ENCODE data around the gene CNTF.

The CNTF gene

DNA sequence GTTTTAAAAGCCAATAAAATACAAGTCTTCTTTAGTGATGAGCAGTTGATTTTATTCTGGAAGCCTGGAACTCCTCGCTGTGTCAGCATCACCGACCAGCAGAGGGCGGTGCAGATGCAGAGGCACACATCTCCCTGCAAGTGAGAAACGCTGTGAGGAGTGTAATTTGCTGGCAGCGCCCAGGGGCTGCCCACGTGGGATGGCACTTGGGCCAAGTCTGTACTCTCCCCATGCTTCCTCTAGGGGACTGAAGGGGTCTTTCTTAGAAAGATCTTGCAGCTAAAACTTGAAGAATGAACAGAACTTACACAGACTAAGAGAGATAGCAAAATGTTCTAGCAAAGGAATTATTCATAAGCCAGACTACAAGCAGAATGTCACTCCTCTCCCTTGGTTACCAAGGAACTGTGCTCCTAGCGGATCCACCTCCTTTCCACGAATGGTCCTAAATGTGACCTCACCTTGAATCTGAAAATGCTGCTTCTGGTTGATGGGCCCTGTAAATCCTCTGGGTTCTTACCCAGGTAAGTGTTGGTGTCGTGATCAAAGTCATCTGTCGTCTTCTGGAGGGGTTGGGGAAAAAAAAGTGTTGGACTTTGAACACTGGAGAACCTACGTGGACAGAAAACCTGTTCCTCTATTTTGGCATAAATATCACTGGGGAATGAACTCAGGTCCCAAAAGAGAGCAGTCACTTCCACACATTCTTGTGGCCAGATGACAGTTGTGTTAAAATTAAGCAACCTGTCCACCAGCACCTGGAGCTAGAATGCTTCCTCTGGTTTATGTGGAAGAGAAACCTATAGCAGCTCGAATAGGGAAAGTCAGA is 31.8 kb downstream of the CNTF start:
- Histone ChIP-seq H3K36me3 (ENCODE audit: control insufficient read depth in 2 of 2, insufficient read depth in 2 of 2, low read length in 2 of 2) (no peaks in the 10 kb centered on the region), H3K4me1 (ENCODE audit: control insufficient read depth in 2 of 2, insufficient read depth in 2 of 2, low read length in 2 of 2) (no peaks in the 10 kb centered on the region), H3K27ac (ENCODE audit: low read depth in 2 of 2, low read length in 2 of 2) (no peak overlapping the region), H3K9me3 (ENCODE audit: control insufficient read depth in 2 of 2, low read length in 2 of 2) (no peaks in the 10 kb centered on the region), H3K27me3 (ENCODE audit: control insufficient read depth in 2 of 2, insufficient read depth in 2 of 2, low read length in 2 of 2) (no peaks in the 10 kb centered on the region), H3K9ac (ENCODE audit: low read depth in 1 of 2, low read length in 2 of 2) (no peak overlapping the region), H3K4me3 (ENCODE audit: low read length in 2 of 2) (no peak overlapping the region)

DNA sequence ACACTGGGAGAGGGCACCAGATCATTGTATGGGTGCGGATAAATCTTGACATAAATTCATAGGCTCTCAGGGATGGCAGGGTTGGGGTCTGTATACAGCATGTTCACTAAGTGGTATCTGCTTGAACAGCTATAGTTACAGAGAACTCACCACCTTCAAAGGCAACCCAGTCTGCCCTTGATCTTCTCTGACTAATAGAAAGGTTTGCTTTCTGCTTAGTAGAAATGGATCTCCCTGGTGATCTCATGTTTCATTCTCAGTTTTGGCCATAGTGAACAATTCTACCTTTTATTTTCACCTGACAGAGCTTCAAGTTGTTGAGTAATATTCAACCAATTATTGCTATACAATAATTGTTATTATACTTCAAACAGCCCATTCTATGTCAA is 32.4 kb downstream of the CNTF start:
- Histone ChIP-seq H3K4me3 (ENCODE audit: low read length in 2 of 2) (no peak overlapping the region), H3K36me3 (ENCODE audit: control insufficient read depth in 2 of 2, insufficient read depth in 2 of 2, low read length in 2 of 2) (no peaks in the 10 kb centered on the region), H3K4me1 (ENCODE audit: control insufficient read depth in 2 of 2, insufficient read depth in 2 of 2, low read length in 2 of 2) (no peaks in the 10 kb centered on the region), H3K27ac (ENCODE audit: low read depth in 2 of 2, low read length in 2 of 2) (no peak overlapping the region), H3K27me3 (ENCODE audit: control insufficient read depth in 2 of 2, insufficient read depth in 2 of 2, low read length in 2 of 2) (no peaks in the 10 kb centered on the region), H3K9me3 (ENCODE audit: control insufficient read depth in 2 of 2, low read length in 2 of 2) (no peaks in the 10 kb centered on the region), H3K9ac (ENCODE audit: low read depth in 1 of 2, low read length in 2 of 2) (no peak overlapping the region)

DNA sequence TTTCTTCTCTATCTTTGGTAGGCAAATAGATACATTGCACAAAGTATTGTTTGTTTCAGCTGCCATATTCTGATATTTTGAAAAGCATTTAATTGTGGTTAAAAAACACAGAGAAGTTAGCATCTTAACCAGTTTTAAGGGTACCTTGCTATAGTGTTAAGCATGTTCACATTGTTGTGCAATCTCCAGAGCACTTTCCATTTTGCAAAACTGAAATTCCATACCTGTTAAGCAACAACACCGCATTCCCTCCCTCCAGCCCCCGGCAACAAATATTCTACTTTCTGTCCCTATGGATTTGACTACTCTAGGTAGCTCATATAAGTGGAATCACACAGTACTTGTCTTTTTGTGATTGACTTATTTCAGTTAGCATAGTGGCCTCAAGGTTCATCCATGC is 33.9 kb downstream of the CNTF start:
- no peaks in the 10 kb centered on the region for H3K36me3 ChIP-seq (ENCODE audit: control insufficient read depth in 2 of 2, insufficient read depth in 2 of 2, low read length in 2 of 2)
- no peaks in the 10 kb centered on the region for H3K4me1 ChIP-seq (ENCODE audit: control insufficient read depth in 2 of 2, insufficient read depth in 2 of 2, low read length in 2 of 2)
- no peaks in the 10 kb centered on the region for H3K27me3 ChIP-seq (ENCODE audit: control insufficient read depth in 2 of 2, insufficient read depth in 2 of 2, low read length in 2 of 2)
- no peaks in the 10 kb centered on the region for H3K9me3 ChIP-seq (ENCODE audit: control insufficient read depth in 2 of 2, low read length in 2 of 2)
- no peak overlapping the region for H3K27ac ChIP-seq (ENCODE audit: low read depth in 2 of 2, low read length in 2 of 2)
- no peak overlapping the region for H3K4me3 ChIP-seq (ENCODE audit: low read length in 2 of 2)
- H3K9ac ChIP-seq (ENCODE audit: low read depth in 1 of 2, low read length in 2 of 2): no peak overlapping the region

DNA sequence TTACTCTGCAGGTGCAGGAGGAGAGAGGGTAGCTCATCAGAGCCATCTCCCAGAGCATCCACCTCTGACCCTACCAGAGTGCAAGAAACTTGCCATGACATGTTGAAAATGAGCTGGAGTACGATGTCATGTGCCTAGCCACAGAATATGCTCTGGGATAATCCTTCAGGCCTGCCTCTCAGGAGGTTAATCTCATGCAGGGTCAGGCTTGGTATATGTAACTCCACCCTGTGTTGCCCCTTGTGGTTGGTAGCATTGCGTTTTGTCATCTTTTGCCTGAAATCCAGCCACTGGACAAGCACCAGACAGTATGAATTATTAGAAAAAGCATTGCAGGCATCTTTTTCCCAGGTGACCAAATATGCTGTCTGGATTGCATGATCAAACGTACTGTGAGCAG is 36.2 kb downstream of the CNTF start:
- Histone ChIP-seq H3K9ac (ENCODE audit: low read depth in 1 of 2, low read length in 2 of 2) (no peak overlapping the region), H3K4me1 (ENCODE audit: control insufficient read depth in 2 of 2, insufficient read depth in 2 of 2, low read length in 2 of 2) (no peaks in the 10 kb centered on the region), H3K4me3 (ENCODE audit: low read length in 2 of 2) (no peak overlapping the region), H3K27ac (ENCODE audit: low read depth in 2 of 2, low read length in 2 of 2) (no peak overlapping the region), H3K36me3 (ENCODE audit: control insufficient read depth in 2 of 2, insufficient read depth in 2 of 2, low read length in 2 of 2) (no peaks in the 10 kb centered on the region), H3K9me3 (ENCODE audit: control insufficient read depth in 2 of 2, low read length in 2 of 2) (no peaks in the 10 kb centered on the region), H3K27me3 (ENCODE audit: control insufficient read depth in 2 of 2, insufficient read depth in 2 of 2, low read length in 2 of 2) (no peaks in the 10 kb centered on the region)

DNA sequence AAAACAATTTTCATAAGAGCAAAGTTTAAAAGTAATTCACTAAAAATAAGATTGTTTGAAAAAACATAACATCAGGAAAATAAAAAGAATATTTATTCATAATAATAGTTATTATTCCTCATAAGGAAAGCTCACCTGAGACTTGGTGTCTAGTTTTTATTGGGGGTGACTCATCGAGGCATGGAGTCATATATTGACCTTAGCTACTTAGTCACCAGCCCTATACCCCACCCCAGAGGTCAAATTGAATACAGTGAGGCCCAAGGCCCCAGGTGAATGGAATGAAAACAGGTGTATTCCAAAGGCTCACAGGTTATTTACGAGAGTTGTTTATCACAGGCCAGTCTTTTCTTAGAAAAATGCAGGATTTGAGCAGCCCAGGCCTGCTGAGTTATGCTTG is 36.9 kb downstream of the CNTF start:
- Histone ChIP-seq H3K36me3 (ENCODE audit: control insufficient read depth in 2 of 2, insufficient read depth in 2 of 2, low read length in 2 of 2) (no peaks in the 10 kb centered on the region), H3K4me1 (ENCODE audit: control insufficient read depth in 2 of 2, insufficient read depth in 2 of 2, low read length in 2 of 2) (no peaks in the 10 kb centered on the region), H3K9me3 (ENCODE audit: control insufficient read depth in 2 of 2, low read length in 2 of 2) (no peaks in the 10 kb centered on the region), H3K27ac (ENCODE audit: low read depth in 2 of 2, low read length in 2 of 2) (no peak overlapping the region), H3K4me3 (ENCODE audit: low read length in 2 of 2) (no peak overlapping the region), H3K9ac (ENCODE audit: low read depth in 1 of 2, low read length in 2 of 2) (no peak overlapping the region), H3K27me3 (ENCODE audit: control insufficient read depth in 2 of 2, insufficient read depth in 2 of 2, low read length in 2 of 2) (no peaks in the 10 kb centered on the region)

DNA sequence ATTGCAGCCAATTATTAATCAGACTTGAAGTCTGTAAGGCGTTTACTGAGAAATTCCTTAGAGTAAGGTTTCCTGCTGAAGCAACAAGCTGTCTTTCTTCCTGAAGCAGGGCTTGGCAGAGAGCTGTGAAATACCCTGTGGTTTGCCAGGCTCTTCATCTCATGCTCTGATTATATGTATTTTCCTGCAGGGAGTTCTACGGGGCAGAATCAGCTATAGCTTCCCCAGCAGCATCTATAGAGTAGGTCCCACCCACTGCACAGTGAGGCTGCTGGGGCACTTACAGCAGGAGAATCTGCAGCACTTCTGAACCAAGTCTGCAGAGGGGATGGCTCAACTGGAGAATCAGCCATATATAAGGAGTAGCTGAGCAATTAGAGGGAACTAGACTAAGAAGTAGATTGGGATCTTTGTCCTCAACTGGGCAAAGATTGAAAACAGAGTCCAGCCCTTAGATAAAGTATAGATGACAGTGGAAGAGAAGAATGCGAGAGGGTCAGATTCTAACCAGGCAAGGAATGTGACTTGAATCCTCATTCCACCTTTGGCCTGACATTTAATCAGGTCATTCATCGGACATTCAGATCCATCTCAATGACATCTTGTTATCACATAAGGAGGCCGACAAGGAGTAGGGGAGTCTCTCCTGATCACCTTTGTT is 37.6 kb downstream of the CNTF start:
- Histone ChIP-seq H3K4me1 (ENCODE audit: control insufficient read depth in 2 of 2, insufficient read depth in 2 of 2, low read length in 2 of 2) (no peaks in the 10 kb centered on the region), H3K9ac (ENCODE audit: low read depth in 1 of 2, low read length in 2 of 2) (no peak overlapping the region), H3K4me3 (ENCODE audit: low read length in 2 of 2) (no peak overlapping the region), H3K27ac (ENCODE audit: low read depth in 2 of 2, low read length in 2 of 2) (no peak overlapping the region), H3K36me3 (ENCODE audit: control insufficient read depth in 2 of 2, insufficient read depth in 2 of 2, low read length in 2 of 2) (no peaks in the 10 kb centered on the region), H3K27me3 (ENCODE audit: control insufficient read depth in 2 of 2, insufficient read depth in 2 of 2, low read length in 2 of 2) (no peaks in the 10 kb centered on the region), H3K9me3 (ENCODE audit: control insufficient read depth in 2 of 2, low read length in 2 of 2) (no peaks in the 10 kb centered on the region)

DNA sequence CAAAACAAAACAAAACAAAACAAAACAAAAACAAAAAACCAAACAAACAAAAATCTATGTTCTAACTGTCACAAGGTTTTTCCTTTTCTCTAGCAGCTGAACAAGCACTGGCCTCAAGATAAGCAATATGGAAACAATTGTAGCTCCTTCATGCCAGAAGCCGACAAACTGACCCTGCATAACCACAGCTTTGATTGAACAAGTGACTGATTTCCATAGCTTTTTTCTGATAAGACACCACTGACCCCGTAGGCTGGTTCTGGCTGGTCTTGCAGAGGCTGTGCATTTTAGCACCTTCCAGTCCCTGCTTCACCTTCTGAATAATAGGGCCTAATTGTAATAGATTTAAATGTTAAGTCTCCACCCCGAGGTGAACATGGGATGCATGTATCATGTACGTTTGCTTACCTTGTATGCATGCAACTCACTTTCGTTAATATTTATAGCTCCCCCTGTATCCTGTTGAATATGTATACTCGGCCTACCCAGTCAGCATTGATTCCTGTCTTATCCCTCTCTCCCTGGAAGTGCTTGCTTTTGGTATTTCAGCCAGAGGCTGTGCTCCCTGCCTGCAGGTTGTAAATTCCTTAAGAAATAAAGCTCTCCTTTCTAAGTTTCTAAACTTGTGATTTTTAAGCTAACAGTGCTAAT is 49.6 kb downstream of the CNTF start:
- H3K27me3 ChIP-seq (ENCODE audit: control insufficient read depth in 2 of 2, insufficient read depth in 2 of 2, low read length in 2 of 2): no peaks in the 10 kb centered on the region
- H3K36me3 ChIP-seq (ENCODE audit: control insufficient read depth in 2 of 2, insufficient read depth in 2 of 2, low read length in 2 of 2): no peaks in the 10 kb centered on the region
- no peaks in the 10 kb centered on the region for H3K9me3 ChIP-seq (ENCODE audit: control insufficient read depth in 2 of 2, low read length in 2 of 2)
- H3K4me1 ChIP-seq (ENCODE audit: control insufficient read depth in 2 of 2, insufficient read depth in 2 of 2, low read length in 2 of 2): no peaks in the 10 kb centered on the region
- no peak overlapping the region for H3K4me3 ChIP-seq (ENCODE audit: low read length in 2 of 2)
- H3K9ac ChIP-seq (ENCODE audit: low read depth in 1 of 2, low read length in 2 of 2): no peak overlapping the region
- no peak overlapping the region for H3K27ac ChIP-seq (ENCODE audit: low read depth in 2 of 2, low read length in 2 of 2)

DNA sequence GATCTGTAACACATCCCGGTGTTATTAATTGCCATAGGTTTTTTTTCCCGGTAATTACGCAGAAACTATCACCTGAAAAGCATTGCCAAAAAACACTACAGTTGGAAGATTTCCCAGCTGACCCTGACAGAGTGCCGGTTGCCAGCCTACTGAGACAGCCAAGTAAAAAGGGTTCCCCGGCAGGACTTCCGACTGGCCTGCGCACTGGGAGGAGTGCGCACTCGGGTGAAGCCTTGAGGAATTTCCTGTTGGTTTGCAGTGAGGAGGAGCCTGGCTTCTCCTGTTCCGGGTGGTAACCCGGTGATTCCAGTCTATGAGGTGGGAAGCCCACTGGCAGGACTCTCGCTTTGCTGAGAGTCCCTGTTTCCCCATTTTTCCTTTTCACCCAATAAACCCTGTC is 52.1 kb downstream of the CNTF start:
- H3K4me3 ChIP-seq (ENCODE audit: low read length in 2 of 2): no peak overlapping the region
- H3K9me3 ChIP-seq (ENCODE audit: control insufficient read depth in 2 of 2, low read length in 2 of 2): no peaks in the 10 kb centered on the region

More for the DNA sequence above, 52.1 kb downstream of the CNTF start:
- no peaks in the 10 kb centered on the region for H3K36me3 ChIP-seq (ENCODE audit: control insufficient read depth in 2 of 2, insufficient read depth in 2 of 2, low read length in 2 of 2)
- no peaks in the 10 kb centered on the region for H3K27me3 ChIP-seq (ENCODE audit: control insufficient read depth in 2 of 2, insufficient read depth in 2 of 2, low read length in 2 of 2)
- H3K4me1 ChIP-seq (ENCODE audit: control insufficient read depth in 2 of 2, insufficient read depth in 2 of 2, low read length in 2 of 2): no peaks in the 10 kb centered on the region
- H3K27ac ChIP-seq (ENCODE audit: low read depth in 2 of 2, low read length in 2 of 2): no peak overlapping the region
- no peak overlapping the region for H3K9ac ChIP-seq (ENCODE audit: low read depth in 1 of 2, low read length in 2 of 2)
